IMR-90 (cell line): Measurements from ENCODE around the gene MOB1B. TPM values are rescaled to one million over a fixed set of nuclear protein-coding genes. Genes with fewer than 3 reads are reported as not detected.

Experiments used
- ATAC-seq: fragments of 200-7000 bp; cut with Tn5 transposase; 2 replicates; pipeline ENCODE4 v1.9.1; 2020; ENCODE audit warnings: low read depth, mild to moderate bottlenecking, moderate library complexity
- BruUV-seq: library from RNA; stranded (reverse); fragments of 400-500 nt; replicated peaks from 2 replicates; lab custom pipeline; 2021; lab: Mats Ljungman, UMichigan
- CTCF ChIA-PET: fragments of 300-600 bp; formaldehyde crosslinking; extraction: SDS; loops from one replicate; lab custom pipeline; 2021; ENCODE audit warnings: antibody characterized with exemption; lab: Yijun Ruan, JAX
- POLR2A ChIA-PET: fragments of 300-600 bp; sonication (Branson Sonifier 250); formaldehyde crosslinking; loops from one replicate; lab custom pipeline; 2022; ENCODE audit warnings: antibody characterized with exemption; ENCODE audit not compliant: unreplicated experiment; lab: Charles Lee
- DNase-seq: peaks from one replicate; pipeline ENCODE4 v3.0.0; 2013
- H2AFZ ChIP-seq: replicated peaks from 2 replicates; pipeline ENCODE3; 2013; ENCODE audit warnings: low read length, mild to moderate bottlenecking; ENCODE audit not compliant: poor library complexity
- H2AK5ac ChIP-seq: 2 replicates; pipeline ENCODE4 v1.6.1; 2013; ENCODE audit warnings: low read depth, low read length, inconsistent platforms
- H2AK9ac ChIP-seq: replicated peaks from 2 replicates; pipeline ENCODE3; 2013; ENCODE audit warnings: mild to moderate bottlenecking, low read depth, low read length, moderate library complexity; ENCODE audit not compliant: poor library complexity
- H2BK120ac ChIP-seq: 2 replicates; pipeline ENCODE4 v1.6.1; 2013; ENCODE audit warnings: low read depth, low read length, inconsistent platforms
- H2BK15ac ChIP-seq: 3 replicates; pipeline ENCODE4 v1.6.1; 2013; ENCODE audit warnings: low read depth, low read length, inconsistent platforms
- H2BK20ac ChIP-seq: 2 replicates; pipeline ENCODE4 v1.6.1; 2013; ENCODE audit warnings: low read depth, mild to moderate bottlenecking, inconsistent platforms, low read length, moderate library complexity
- H2BK5ac ChIP-seq: 2 replicates; pipeline ENCODE4 v1.6.1; 2013; ENCODE audit warnings: mild to moderate bottlenecking, low read depth, low read length, inconsistent platforms; ENCODE audit not compliant: poor library complexity, severe bottlenecking
- H3K14ac ChIP-seq: replicated peaks from 2 replicates; pipeline ENCODE4 v1.6.1; 2013; ENCODE audit warnings: low read depth, low read length, inconsistent platforms
- H3K18ac ChIP-seq: 2 replicates; pipeline ENCODE4 v1.6.1; 2013; ENCODE audit warnings: low read depth, low read length, control low read depth
- H3K23ac ChIP-seq: 2 replicates; pipeline ENCODE4 v1.6.1; 2013; ENCODE audit warnings: low read depth, low read length, inconsistent platforms
- H3K27ac ChIP-seq: 2 replicates; pipeline ENCODE4 v1.5.1; 2013; ENCODE audit warnings: mild to moderate bottlenecking, control low read depth, low read length; ENCODE audit not compliant: insufficient read depth
- H3K27me3 ChIP-seq: 2 replicates; pipeline ENCODE4 v1.6.1; 2013; ENCODE audit warnings: low read length; ENCODE audit not compliant: control insufficient read depth, insufficient read depth
- H3K36me3 ChIP-seq: 2 replicates; pipeline ENCODE4 v1.6.1; 2013; ENCODE audit warnings: low read length, mixed read lengths; ENCODE audit not compliant: control insufficient read depth, insufficient read depth
- H3K4ac ChIP-seq: 2 replicates; pipeline ENCODE4 v1.6.1; 2013; ENCODE audit warnings: low read depth, low read length, inconsistent platforms
- H3K4me1 ChIP-seq: 2 replicates; pipeline ENCODE4 v1.6.1; 2013; ENCODE audit warnings: low read length, mixed read lengths; ENCODE audit not compliant: control insufficient read depth, insufficient read depth
- H3K4me2 ChIP-seq: 2 replicates; pipeline ENCODE4 v1.6.1; 2013; ENCODE audit warnings: low read depth, mild to moderate bottlenecking, control low read depth, low read length, moderate library complexity
- H3K4me3 ChIP-seq: 2 replicates; pipeline ENCODE4 v1.5.1; 2013; ENCODE audit warnings: low read depth, mild to moderate bottlenecking, control low read depth, low read length, moderate library complexity; ENCODE audit not compliant: insufficient read depth
- H3K56ac ChIP-seq: 2 replicates; pipeline ENCODE4 v1.6.1; 2013; ENCODE audit warnings: low read length, inconsistent platforms; ENCODE audit not compliant: insufficient read depth; ENCODE audit errors: extremely low read depth
- H3K79me1 ChIP-seq, 2 experiments: 2 replicates each; pipeline ENCODE4 v1.6.1; 2013; ENCODE audit warnings: low read length in 2 of 2, inconsistent platforms in 1 of 2, low read depth in 1 of 2
- H3K9ac ChIP-seq: 2 replicates; pipeline ENCODE4 v1.6.1; 2013; ENCODE audit warnings: low read depth, low read length, control low read depth
- H3K9me1 ChIP-seq: 2 replicates; pipeline ENCODE4 v1.6.1; 2013; ENCODE audit warnings: low read length, inconsistent platforms; ENCODE audit not compliant: insufficient read depth
- H3K9me3 ChIP-seq: 2 replicates; pipeline ENCODE4 v1.6.1; 2013; ENCODE audit warnings: low read length; ENCODE audit not compliant: control insufficient read depth, insufficient read depth
- H4K20me1 ChIP-seq: 2 replicates; pipeline ENCODE4 v1.6.1; 2013; ENCODE audit warnings: low read length, inconsistent platforms; ENCODE audit not compliant: insufficient read depth
- H4K5ac ChIP-seq: 2 replicates; pipeline ENCODE4 v1.6.1; 2013; ENCODE audit warnings: mild to moderate bottlenecking, low read depth, low read length, control low read depth
- H4K8ac ChIP-seq, 2 experiments: 2 replicates each; pipeline ENCODE4 v1.6.1; 2013; ENCODE audit warnings: low read depth in 2 of 2, low read length in 2 of 2, control low read depth in 1 of 2, inconsistent platforms in 1 of 2
- H4K91ac ChIP-seq: 2 replicates; pipeline ENCODE4 v1.6.1; 2013; ENCODE audit warnings: low read depth, low read length, inconsistent platforms; ENCODE audit not compliant: insufficient read depth
- CEBPB ChIP-seq: IDR thresholded peaks from 2 replicates; pipeline ENCODE4 v1.6.1; 2012; ENCODE audit warnings: low read depth, low read length, improper control_type of control experiment
- POLR2A ChIP-seq: IDR thresholded peaks from 2 replicates; pipeline ENCODE4 v1.6.1; 2012; ENCODE audit warnings: mild to moderate bottlenecking, low read depth, low read length
- RAD21 ChIP-seq: IDR thresholded peaks from 2 replicates; pipeline ENCODE4 v1.6.1; 2012; ENCODE audit warnings: low read length, improper control_type of control experiment
- SMC3 ChIP-seq: fragments of 150-350 bp; IDR thresholded peaks from 2 replicates; pipeline ENCODE4 v1.6.1; 2016; ENCODE audit warnings: low read depth, mild to moderate bottlenecking, antibody characterized with exemption, low read length, moderate library complexity
- WGBS, 2 experiments: methylation state at CpG; one replicate each; pipeline versions ENCODE4 v1.1.5 to v1.1.7; 2013; ENCODE audit warnings: missing lambda C conversion rate in 2 of 2; ENCODE audit not compliant: insufficient read length in 1 of 2; ENCODE audit errors: extremely low coverage in 2 of 2; 5-methylcytosine and 5-hydroxymethylcytosine counted together
- dilution Hi-C: fragments of 300-500 bp; cut with HindIII; formaldehyde crosslinking; loops from one replicate; pipeline ENCODE4 v1.14.3; 2018; ENCODE audit warnings: low sequenced_read_pairs; ENCODE audit not compliant: unreplicated experiment
- in situ Hi-C: fragments of 300-500 bp; cut with MboI; formaldehyde crosslinking; loops from 3 replicates; pipeline ENCODE4 v1.14.3; 2019; ENCODE audit warnings: low sequenced_read_pairs, inconsistent platforms, mixed read lengths
- intact Hi-C: fragments of 100-400 bp; cut with micrococcal nuclease; formaldehyde crosslinking; loops from 2 replicates; pipeline ENCODE4 v1.10.0; 2022
- polyA plus RNA-seq, 3 experiments: library from polyadenylated mRNA; depleted of rRNA; stranded (reverse); fragments of >200 nt; gene quantifications; 2 replicates each; pipeline ENCODE4 v1.2.3, GENCODE V29; 2012; ENCODE audit warnings: low replicate concordance in 1 of 3
- total RNA-seq: library from RNA; depleted of rRNA; stranded (reverse); fragments of >200 nt; gene quantifications from 2 replicates; pipeline ENCODE4 v1.2.3, GENCODE V29; 2012

MOB1B gene
- total and polyA plus RNA-seq, 2 of the 4 experiments (the other 2 are of a cell fraction), result 5.7 to 6.8 TPM

DNA sequence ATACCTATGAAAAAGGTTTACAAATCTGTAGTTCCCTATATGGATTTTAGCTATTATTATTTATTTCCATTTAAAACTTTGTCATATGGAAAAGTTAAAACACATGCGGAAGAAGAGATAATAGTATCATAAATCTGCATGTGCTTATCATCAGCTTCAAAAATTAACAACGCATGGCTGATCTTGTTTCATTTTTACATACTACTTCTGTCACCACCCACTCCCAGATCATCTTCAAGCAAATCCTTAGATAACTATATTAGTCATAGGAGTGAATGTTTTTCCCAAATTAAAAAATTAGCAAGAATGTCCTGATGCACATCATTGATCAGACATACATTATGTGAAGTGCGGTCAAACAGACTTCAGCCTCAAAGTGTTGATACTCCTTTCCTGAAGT is 24.6 kb upstream of the MOB1B start:
- Histone ChIP-seq H3K4ac (no peak overlapping the region), H3K9me3 (no peaks in the 10 kb centered on the region), H2BK20ac (no peak overlapping the region), H2AK9ac (no peak overlapping the region), H3K4me3 (no peak overlapping the region), H3K23ac (no peak overlapping the region), H3K9me1 (no peaks in the 10 kb centered on the region), H3K18ac (no peak overlapping the region), H2BK120ac (no peak overlapping the region), H2AK5ac (no peak overlapping the region), H2BK5ac (no peak overlapping the region), H3K27ac (no peak overlapping the region), H3K79me1 (no peaks in the 10 kb centered on the region), H4K91ac (no peak overlapping the region), H3K9ac (no peak overlapping the region), H2BK15ac (no peak overlapping the region), H3K36me3 (no peaks in the 10 kb centered on the region), H3K56ac (no peak overlapping the region), H4K8ac (no peak overlapping the region), H4K20me1 (no peaks in the 10 kb centered on the region), H3K4me1 (no peaks in the 10 kb centered on the region), H3K14ac (no peak overlapping the region), H3K27me3 (no peaks in the 10 kb centered on the region), H3K4me2 (no peak overlapping the region), H2AFZ (no peak overlapping the region), H4K5ac (no peak overlapping the region)
- WGBS, 2 experiments, result no CpG with 5 or more reads among the region's 3 CpGs
- ChIA-PET POLR2A (interaction anchor here (0.5 kb wide), 1 partner anchor 10 kb away, joined by 12 read pairs; no protein-coding TSS in a partner anchor), CTCF (interaction anchor here (0.7 kb wide), 1 partner anchor 13 kb away, joined by 4 read pairs; no protein-coding TSS in a partner anchor)
- dilution Hi-C loops (no loop called here), in situ Hi-C loops (loop anchor here (25.0 kb wide), 2 partner anchors 685 to 835 kb away; no protein-coding TSS in a partner anchor), intact Hi-C loops (no loop called here)
- ATAC-seq (no peak), DNase-seq (no peak)
- TF ChIP-seq CEBPB, result no peak
- no peak for TF ChIP-seq SMC3
- no peak for TF ChIP-seq POLR2A
- no peak for TF ChIP-seq RAD21
- BruUV-seq, result no TSS peak
